ENCODE measurements around the gene RPS6KA3.

The RPS6KA3 gene

DNA sequence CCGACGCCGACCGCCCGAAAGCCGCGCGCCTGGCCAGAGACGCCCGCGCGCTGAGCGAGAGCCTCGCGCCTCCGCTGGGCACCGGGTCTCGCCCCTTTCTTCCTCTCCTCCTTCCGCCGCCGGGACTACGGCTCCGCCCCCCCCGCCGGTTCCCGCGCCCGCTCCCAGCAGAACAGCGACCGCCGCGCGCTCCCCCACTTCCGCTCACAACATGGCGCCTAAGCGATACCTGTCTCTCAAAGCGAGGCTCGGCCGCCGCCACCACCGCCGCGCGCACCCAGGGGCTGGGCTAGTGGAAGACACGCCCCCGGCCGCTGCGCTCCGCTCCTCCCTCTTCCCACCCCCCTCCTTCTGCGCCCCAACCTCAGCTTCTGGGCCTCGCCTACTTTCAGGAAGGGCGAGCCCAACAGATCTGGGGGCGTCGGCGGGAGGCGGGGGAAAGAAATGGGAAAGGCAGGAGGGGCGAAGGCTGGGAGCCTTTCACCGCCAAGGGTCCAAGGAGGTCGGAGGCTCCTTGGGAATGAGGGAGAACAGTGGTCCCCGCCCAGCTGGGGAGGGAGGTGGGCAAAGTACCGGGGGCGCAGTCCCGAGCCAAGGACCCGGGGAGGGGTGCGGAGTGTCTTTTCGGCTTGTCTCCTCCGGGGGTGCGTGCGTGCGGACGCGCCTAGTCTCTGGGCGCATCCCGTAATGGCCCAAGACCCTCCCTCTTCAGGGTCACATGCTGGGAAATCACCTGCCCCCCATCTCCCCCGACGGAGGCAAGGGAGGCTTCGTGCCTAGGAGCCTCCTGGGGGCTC, at the start of gene RPS6KA3:
TSS of gene RPS6KA3 (minus strand) at position 100 of the 797 bp plus-strand sequence. CDS start 277 bp downstream, outside the sequence.
- peak; percentile 71 for DNase-seq (ENCODE audit: low read depth)

- DNase-seq (ENCODE audit: low read depth): no peak
Measured at GRCh38 chrX:20315140-20315539, 48.4 kb upstream of the RPS6KA3 start.

DNA sequence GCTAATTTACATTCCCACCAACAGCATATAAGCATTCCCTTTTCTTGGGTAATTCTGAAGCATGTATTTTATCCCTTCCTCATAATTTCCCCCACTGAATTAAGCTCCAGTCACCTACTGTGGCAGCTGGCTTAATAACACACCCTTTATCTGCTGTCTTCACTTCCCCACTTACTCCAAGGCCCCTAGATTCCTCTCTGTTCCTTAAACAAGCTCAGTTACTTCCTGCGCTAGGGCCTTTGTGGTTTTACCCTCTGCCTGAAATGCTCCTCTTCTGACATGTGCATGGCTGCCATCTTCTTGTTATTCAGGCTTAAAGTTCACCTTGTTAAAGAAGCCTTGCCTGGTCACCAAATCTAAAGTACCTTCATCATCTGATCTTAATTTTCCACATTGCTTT, 47.2 kb upstream of the RPS6KA3 start:
- no peak for DNase-seq (ENCODE audit: low read depth)

- no peak for DNase-seq (ENCODE audit: low read depth)
Measured at GRCh38 chrX:20312018-20312417, 45.3 kb upstream of the RPS6KA3 start.

- DNase-seq (ENCODE audit: low read depth): no peak
Measured at GRCh38 chrX:20311505-20311904, 44.8 kb upstream of the RPS6KA3 start.

- DNase-seq (ENCODE audit: low read depth): no peak
Measured at GRCh38 chrX:20309806-20310205, 43.1 kb upstream of the RPS6KA3 start.

DNA sequence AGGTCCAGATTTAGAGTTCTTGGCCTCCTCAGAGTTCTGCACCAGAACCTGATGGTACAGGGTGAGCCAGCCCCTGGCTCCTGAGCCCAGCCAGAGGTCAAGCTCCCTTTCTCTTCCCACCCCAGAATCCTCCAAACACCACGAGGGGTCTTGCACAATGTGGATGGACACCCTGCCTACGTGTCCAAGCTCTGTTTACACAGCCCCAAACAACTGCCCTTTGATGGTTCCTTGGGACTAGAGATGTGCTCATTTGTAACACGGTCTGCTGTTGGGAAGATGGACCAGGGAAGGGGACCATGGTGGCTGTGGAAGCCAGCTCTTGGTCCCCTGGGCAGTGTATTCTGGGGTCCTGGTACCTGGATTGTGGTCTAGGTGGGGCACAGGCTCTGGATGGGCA, 40.0 kb upstream of the RPS6KA3 start:
- no peak for DNase-seq (ENCODE audit: low read depth)

- DNase-seq (ENCODE audit: low read depth): no peak
Measured at GRCh38 chrX:20300822-20301221, 34.1 kb upstream of the RPS6KA3 start.

DNA sequence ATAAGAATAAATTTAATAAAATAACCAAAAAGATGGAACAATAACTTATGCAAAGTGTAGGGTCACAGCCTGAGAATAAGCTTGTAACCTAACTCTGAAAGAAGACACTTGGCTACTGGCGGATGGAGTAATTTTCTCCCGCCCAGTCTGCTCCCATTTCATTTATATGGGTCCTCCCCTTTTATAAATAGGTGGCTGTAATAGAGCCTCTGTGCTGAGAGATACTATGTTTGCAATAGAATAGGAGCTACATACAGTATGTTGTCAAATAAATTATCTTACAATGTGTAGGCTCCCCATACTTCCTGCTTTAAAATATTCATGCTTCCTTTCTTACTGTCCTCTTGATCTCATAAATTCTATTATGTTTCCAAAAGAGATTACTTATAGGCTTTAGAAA, 28.2 kb upstream of the RPS6KA3 start:
- DNase-seq (ENCODE audit: low read depth): no peak

- no peak for DNase-seq (ENCODE audit: low read depth)
Measured at GRCh38 chrX:20294284-20294683, 27.6 kb upstream of the RPS6KA3 start.

GRCh38 chrX:20285511-20285910, 18.8 kb upstream of the RPS6KA3 start:
- no peak for DNase-seq (ENCODE audit: low read depth)

GRCh38 chrX:20284992-20285391, 18.3 kb upstream of the RPS6KA3 start:
- no peak for DNase-seq (ENCODE audit: low read depth)

DNA sequence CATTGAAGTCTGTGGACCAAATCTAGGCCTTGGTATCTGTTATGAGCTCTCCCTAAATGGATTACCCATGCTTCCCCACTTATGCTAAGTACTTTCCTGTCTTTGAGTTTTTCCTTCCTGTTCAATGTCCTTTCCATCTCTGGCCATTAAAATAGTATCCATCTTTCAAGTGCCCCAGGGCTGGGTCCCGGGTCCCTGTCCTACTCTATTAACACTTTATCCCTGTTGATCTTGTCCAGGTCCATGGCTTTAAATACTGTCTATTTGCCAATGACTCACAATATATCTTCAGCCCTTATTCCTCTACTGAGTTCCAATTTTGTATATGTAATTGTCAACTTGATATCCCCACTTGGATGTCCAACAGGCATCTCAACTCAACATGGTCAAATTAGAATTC, 17.7 kb upstream of the RPS6KA3 start:
- no peak for DNase-seq (ENCODE audit: low read depth)

DNA sequence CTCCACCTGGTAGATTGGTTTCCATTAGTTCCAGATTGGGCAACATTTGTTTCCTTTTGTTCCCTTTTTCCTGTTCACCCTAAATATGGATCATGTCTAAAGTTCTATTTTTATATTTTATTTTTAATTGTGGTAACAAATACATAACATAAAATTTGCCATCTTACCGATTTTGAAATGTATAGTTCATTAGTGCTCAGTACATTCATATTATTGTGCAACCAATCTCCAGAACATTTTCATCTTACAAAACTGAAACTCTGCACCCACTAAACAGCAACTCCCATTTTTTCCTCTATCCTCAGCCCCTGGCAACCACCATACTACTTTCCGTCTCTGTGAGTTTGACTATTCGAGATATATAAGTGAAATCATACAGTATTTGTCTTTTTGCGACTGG, 14.2 kb upstream of the RPS6KA3 start:
- no peak for DNase-seq (ENCODE audit: low read depth)

DNA sequence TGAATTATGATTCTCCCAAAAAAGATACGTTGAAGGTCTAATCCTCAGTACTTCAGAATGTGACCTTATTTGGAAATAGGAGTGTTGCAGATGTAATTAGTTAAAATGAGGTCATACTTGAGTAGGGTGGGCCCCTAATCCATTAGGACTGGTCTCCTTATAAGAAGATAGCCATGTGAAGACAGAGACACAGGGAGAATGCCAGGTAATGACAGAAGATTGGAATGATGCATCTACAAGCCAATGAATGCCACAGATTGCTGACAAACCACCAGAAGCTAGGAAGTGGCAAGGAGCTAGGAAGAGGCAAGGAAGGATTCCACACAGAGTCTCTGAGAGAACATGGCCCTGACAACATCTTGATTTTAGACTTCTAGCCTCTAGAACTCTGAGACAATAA, 7.4 kb upstream of the RPS6KA3 start:
- DNase-seq (ENCODE audit: low read depth): no peak

DNA sequence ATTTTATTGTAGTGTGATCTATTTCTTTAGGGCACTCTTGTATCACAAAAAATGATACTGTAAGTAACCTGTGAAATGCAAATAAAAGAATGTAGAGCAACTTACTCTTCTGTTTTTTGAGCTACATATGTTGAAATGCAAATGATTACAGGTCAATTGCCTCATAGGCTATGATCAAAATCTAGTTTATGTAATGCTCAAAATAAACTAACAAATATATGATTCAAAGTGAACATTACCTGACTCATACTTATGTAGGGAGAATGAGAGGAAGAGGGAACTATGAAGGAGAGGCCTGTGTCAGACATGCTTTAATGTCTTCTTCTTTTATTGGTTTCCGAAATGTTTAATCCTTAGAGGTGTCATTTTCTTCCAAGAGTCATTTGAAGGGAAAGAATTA, 5.0 kb upstream of the RPS6KA3 start:
- DNase-seq (ENCODE audit: low read depth): no peak

DNA sequence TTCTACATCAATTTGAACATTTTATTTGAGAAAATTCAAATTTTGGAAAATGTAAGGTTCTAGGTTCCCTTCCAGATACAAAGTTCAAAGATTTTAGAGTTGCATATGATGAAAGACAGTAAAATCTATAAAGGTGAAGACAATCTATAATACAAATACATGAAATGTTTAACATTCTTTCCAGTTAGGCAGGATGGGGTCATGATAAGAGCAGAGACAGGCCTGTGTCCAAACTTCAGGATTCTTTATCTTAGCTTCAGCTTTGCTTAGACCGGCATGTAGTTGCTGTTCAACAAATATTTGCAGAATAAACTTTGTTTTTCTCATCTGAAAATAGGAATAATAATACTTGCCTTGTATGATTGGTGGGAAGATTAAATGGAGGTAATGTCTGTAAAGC, 4.5 kb upstream of the RPS6KA3 start:
- DNase-seq (ENCODE audit: low read depth): no peak

- no peak for DNase-seq (ENCODE audit: low read depth)
Measured at GRCh38 chrX:20270562-20270890, 3.8 kb upstream of the RPS6KA3 start.

DNA sequence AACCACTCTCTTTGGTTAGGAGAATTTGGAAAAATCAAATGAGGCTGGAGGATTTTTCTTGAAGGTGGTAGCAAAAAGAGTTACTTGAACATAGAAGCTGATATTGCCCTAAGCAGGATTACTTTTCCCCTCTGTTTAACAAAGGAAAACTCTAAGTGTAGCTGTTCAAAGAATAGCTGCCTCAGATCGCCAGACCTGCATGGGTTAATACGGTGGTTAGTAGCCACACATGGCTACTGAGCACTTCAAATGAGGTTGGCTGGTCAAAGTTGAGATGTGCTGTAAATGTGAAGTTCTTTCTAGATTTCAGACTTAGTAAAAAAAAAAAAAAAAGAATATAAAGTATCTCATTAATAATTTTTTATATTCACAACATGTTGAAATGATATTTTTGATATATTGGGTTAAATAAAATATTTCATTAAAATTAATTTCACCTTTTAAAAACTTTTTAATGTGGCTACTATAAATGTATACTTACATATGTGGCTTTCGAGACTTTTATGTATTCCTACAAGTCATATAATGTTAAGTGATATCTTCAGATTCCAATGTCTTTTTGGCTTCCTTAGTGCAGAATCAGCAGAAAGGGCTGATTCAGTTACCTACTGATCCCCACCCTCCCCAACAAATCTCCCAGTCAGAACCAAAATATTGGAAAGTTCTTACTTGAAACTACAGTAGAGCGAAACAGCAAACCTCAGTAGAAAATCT, 3.3 kb upstream of the RPS6KA3 start:
- DNase-seq (ENCODE audit: low read depth): no peak

DNA sequence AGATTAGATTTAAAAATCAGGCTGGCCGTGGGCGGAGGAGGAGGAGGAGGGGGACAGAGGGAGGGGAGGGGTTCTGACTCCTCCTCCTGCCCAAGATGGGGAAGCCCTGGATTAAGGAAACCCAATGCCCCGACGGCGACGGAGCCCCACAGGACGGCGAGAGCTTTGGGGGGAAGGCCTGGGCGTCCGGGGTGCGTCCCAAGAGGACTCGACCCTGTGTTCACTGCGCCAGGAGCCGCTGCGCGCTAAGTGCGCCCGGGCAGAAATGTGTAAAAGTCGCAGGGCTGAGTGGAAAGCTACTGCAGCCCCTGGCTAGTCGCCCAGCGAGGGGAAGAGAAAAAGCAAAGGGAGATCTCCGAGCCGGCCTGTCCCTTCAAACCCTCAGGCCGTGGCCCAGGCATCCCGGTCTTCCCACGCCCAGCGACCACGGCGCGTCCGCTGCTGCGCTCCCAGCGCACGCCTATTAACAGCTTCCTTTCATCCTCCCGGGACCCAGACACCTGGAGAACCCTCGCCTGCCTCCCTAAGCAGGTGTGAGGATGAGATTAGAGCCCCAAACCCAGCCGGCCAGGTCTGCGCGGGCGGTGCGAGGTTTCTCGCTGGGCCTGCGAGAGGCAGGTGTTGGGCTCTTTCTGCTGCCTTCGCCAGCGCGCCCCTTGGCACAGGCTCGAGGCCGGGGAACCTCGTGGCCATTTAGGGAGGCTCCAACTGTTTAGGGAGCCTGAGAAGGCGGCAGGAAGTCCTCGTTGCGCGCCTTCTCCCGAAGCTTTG, 1.4 kb upstream of the RPS6KA3 start:
- no peak for DNase-seq (ENCODE audit: low read depth)

DNA sequence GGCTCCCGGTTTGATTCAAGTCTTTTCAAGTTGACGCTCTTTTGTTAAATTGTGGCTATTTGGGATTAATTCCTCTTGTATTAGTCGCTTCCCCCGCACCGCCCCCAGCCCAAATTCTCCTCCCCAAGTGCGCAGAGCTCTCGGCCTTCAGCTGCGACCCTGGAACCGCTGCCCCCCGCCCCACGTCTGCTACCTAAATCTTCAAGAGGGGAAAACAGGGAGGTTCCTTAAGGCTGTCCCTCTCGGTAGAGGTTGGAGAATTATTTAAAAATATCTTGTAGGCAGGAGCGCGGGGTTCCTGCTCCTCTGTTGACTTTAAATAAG, 860 bp upstream of the RPS6KA3 start:
- no peak for DNase-seq (ENCODE audit: low read depth)

GRCh38 chrX:20265726-20266681, 705 bp downstream of the RPS6KA3 start:
- no peak for DNase-seq (ENCODE audit: low read depth)
